Endothelial cell of umbilical vein (primary cell): ENCODE data around the gene PROM1. TPM values are rescaled to one million over a fixed set of nuclear protein-coding genes. Genes with fewer than 3 reads are reported as not detected.

ENCODE experiments used
- BruUV-seq: library from RNA; stranded (reverse); fragments of 400-500 nt; replicated peaks from 2 replicates; lab custom pipeline; 2021; lab: Mats Ljungman, UMichigan
- CTCF ChIA-PET: fragments of 300-600, 350-600 bp; sonication (Branson Sonifier 250); formaldehyde crosslinking; loops from one replicate; lab custom pipeline; 2021; ENCODE audit warnings: antibody characterized with exemption, inconsistent platforms; lab: Charles Lee
- POLR2A ChIA-PET: fragments of 300-600, 350-600 bp; sonication (Branson Sonifier 250); formaldehyde crosslinking; loops from one replicate; lab custom pipeline; 2021; ENCODE audit warnings: antibody characterized with exemption, inconsistent platforms; lab: Charles Lee
- DNase-seq: peaks from one replicate; pipeline ENCODE4 v3.0.0-alpha.2; 2011; ENCODE audit warnings: low read depth, low spot score
- FAIRE-seq: peaks from 2 replicates; lab custom pipeline; 2011; peaks lifted over from hg19 to GRCh38; lab: Jason Lieb, UNC
- H2AFZ ChIP-seq: 2 replicates; pipeline ENCODE4 v1.6.0; 2012; ENCODE audit warnings: low read depth, low read length, control low read depth, inconsistent platforms
- H3K27ac ChIP-seq: 2 replicates; pipeline ENCODE4 v1.5.1; 2011; ENCODE audit warnings: low read depth, mild to moderate bottlenecking, control low read depth, low read length, moderate library complexity; ENCODE audit not compliant: insufficient read depth
- H3K27me3 ChIP-seq, 2 experiments: 2 replicates each; pipeline versions ENCODE4 v1.6.0 to v1.6.1; 2011; ENCODE audit warnings: low read length in 2 of 2, mixed read lengths in 1 of 2; ENCODE audit not compliant: control insufficient read depth in 2 of 2, insufficient read depth in 2 of 2
- H3K36me3 ChIP-seq, 2 experiments: 2 replicates in 1 of 2; 3 replicates in 1 of 2; pipeline ENCODE4 v1.5.1; 2011; ENCODE audit warnings: low read length in 2 of 2, mild to moderate bottlenecking in 1 of 2, moderate library complexity in 1 of 2; ENCODE audit not compliant: control insufficient read depth in 2 of 2, insufficient read depth in 2 of 2; ENCODE audit errors: extremely low read depth in 1 of 2
- H3K4me1 ChIP-seq: 3 replicates; pipeline ENCODE4 v1.5.1; 2011; ENCODE audit warnings: mild to moderate bottlenecking, low read length; ENCODE audit not compliant: control insufficient read depth, insufficient read depth; ENCODE audit errors: extremely low read depth
- H3K4me2 ChIP-seq: 2 replicates; pipeline ENCODE4 v1.6.1; 2011; ENCODE audit warnings: low read length, control low read depth, mixed read lengths; ENCODE audit not compliant: insufficient read depth
- H3K4me3 ChIP-seq, 3 experiments: fragments of 200-600 bp in 1 of 3; sonication (generic), shearing (Covaris generic) in 1 of 3; replicated peaks in 1 of 3; 2 replicates each; pipeline ENCODE4 v1.5.1; 2011 to 2016; ENCODE audit warnings: control low read depth in 3 of 3, low read length in 3 of 3, mild to moderate bottlenecking in 2 of 3, inconsistent platforms in 1 of 3, low read depth in 1 of 3, moderate library complexity in 1 of 3; ENCODE audit not compliant: insufficient read depth in 1 of 3
- H3K79me2 ChIP-seq: 2 replicates; pipeline ENCODE4 v1.6.0; 2012; ENCODE audit warnings: low read length, inconsistent platforms; ENCODE audit not compliant: control insufficient read depth, insufficient read depth
- H3K9ac ChIP-seq: replicated peaks from 2 replicates; pipeline ENCODE3; 2011; ENCODE audit warnings: low read length, control low read depth; ENCODE audit not compliant: insufficient read depth; ENCODE audit errors: extremely low read depth
- H3K9me1 ChIP-seq: replicated peaks from 3 replicates; pipeline ENCODE4 v1.6.0; 2011; ENCODE audit warnings: mild to moderate bottlenecking, low read length; ENCODE audit not compliant: control insufficient read depth, insufficient read depth; ENCODE audit errors: extremely low read depth
- H3K9me3 ChIP-seq: replicated peaks from 2 replicates; pipeline ENCODE4 v1.5.1; 2012; ENCODE audit warnings: low read length, inconsistent platforms; ENCODE audit not compliant: control insufficient read depth, insufficient read depth
- H4K20me1 ChIP-seq: replicated peaks from 2 replicates; pipeline ENCODE3; 2011; ENCODE audit warnings: mild to moderate bottlenecking, low read length; ENCODE audit not compliant: control insufficient read depth, insufficient read depth; ENCODE audit errors: extremely low read depth
- CTCF ChIP-seq, 2 donors: IDR thresholded peaks; 1 replicate in 1 of 2; 2 replicates in 1 of 2; pipeline ENCODE4 v1.5.1; 2011; ENCODE audit warnings: low read length in 2 of 2, mild to moderate bottlenecking in 2 of 2, moderate library complexity in 2 of 2, control low read depth in 1 of 2, inconsistent platforms in 1 of 2, low read depth in 1 of 2; ENCODE audit not compliant: insufficient read depth in 1 of 2; ENCODE audit errors: extremely low read depth in 1 of 2
- EZH2 ChIP-seq: IDR thresholded peaks from 2 replicates; pipeline ENCODE4 v1.6.1; 2012; ENCODE audit warnings: borderline replicate concordance, low read depth, mild to moderate bottlenecking, moderate library complexity, low read length, inconsistent platforms; ENCODE audit not compliant: severe bottlenecking
- FOS ChIP-seq: IDR thresholded peaks from 2 replicates; pipeline ENCODE4 v1.6.1; 2011; ENCODE audit warnings: mild to moderate bottlenecking, low read length, moderate library complexity, borderline replicate concordance; ENCODE audit not compliant: insufficient read depth
- GATA2 ChIP-seq: IDR thresholded peaks from 2 replicates; pipeline ENCODE4 v1.7.0; 2011; ENCODE audit warnings: low read depth, mild to moderate bottlenecking, moderate library complexity, mixed read lengths, low read length; ENCODE audit not compliant: insufficient read length, insufficient read depth
- JUN ChIP-seq: IDR thresholded peaks from 2 replicates; pipeline ENCODE4 v1.6.1; 2011; ENCODE audit warnings: borderline replicate concordance, low read depth; ENCODE audit not compliant: insufficient read length, insufficient read depth
- MAX ChIP-seq: IDR thresholded peaks from 2 replicates; pipeline ENCODE4 v1.6.1; 2011; ENCODE audit not compliant: insufficient read depth, insufficient read length
- MYC ChIP-seq: IDR thresholded peaks from one replicate; pipeline ENCODE4 v1.6.1; 2011; ENCODE audit warnings: mild to moderate bottlenecking, low read depth, low read length
- POLR2A ChIP-seq: IDR thresholded peaks from 2 replicates; pipeline ENCODE4 v1.6.1; 2012; ENCODE audit warnings: low read depth, mild to moderate bottlenecking, control low read depth, low read length
- POLR2AphosphoS5 ChIP-seq: IDR thresholded peaks from 2 replicates; pipeline ENCODE4 v1.6.1; 2012; ENCODE audit warnings: low read depth, mild to moderate bottlenecking, control low read depth, low read length, moderate library complexity; ENCODE audit not compliant: insufficient read depth
- dilution Hi-C: fragments of 300-500 bp; cut with MboI; formaldehyde crosslinking; loops from one replicate; pipeline ENCODE4 v1.15.0; 2019; ENCODE audit warnings: low sequenced_read_pairs; ENCODE audit not compliant: extremely low pct_ligation_motif_present
- intact Hi-C: fragments of 100-400 bp; cut with micrococcal nuclease; formaldehyde crosslinking; loops from one replicate; pipeline ENCODE4 v1.10.0; 2022
- polyA plus RNA-seq, 4 experiments: library from polyadenylated mRNA; depleted of rRNA in 3 of 4; stranded (reverse) in 3 of 4; unstranded in 1 of 4; fragments of >200 nt; gene quantifications; 2 replicates each; pipeline versions ENCODE4 v1.2.1 to v1.2.3, GENCODE V29; 2011 to 2012; ENCODE audit warnings: missing spikeins in 1 of 4
- total RNA-seq: library from RNA; stranded (reverse); gene quantifications from 2 replicates; pipeline ENCODE4 v1.2.3, GENCODE V29; 2021

PROM1 gene
- total and polyA plus RNA-seq, 2 donors (not counting 3 experiments of a cell fraction or from before 2014, with no cell fraction given), result 0.36 to 1.7 TPM

DNA sequence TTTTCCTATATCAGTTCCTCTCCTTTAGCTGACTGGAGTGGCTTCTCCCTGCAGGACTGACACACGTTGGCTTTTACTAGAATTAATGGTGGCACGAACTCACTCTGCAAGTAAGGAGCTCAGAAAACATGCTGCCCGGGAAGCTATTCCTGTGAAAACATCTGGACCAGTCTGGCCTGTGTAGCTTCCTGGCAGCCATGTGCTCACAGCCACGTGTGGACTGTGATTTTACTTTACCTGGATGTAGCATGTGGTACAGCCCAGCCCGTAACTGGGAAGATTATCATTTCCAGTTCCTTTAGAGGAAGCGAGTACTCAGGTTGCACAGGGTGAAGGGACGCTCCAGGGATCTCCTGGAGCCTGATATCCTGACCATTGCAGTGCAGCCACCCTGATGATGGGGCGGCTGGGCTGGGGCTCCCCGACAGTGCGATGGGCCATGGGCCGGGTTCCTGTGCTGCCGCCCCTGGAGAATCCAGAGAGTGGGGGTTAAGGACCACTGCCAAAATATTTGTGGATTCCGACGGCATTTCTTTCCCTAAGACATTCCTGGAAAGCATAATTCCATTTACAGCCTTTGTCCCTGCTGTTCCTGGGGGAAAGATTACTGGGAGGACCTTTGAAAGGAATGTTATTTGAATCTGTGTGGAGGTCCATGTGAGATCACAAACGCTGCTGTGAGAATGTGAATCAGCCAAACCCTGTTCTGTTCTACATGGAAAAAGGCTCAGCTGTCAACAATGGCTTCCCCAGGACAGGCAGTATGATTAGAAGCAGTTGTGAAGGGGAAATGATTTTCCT is 35.0 kb downstream of the PROM1 start:
- H3K27ac ChIP-seq, result no peak overlapping the region
- H3K9me1 ChIP-seq, result no peaks in the 10 kb centered on the region
- POLR2A ChIA-PET, result no interaction called here
- dilution Hi-C loops, result no loop called here
- no peaks in the 10 kb centered on the region for H3K9me3 ChIP-seq
- no peak overlapping the region for H3K4me3 ChIP-seq
- no TSS peak for BruUV-seq
- intact Hi-C loops, result no loop called here
- no peak for TF ChIP-seq MYC
- TF ChIP-seq POLR2A, result no peak
- no peak for TF ChIP-seq POLR2AphosphoS5
- no peak for TF ChIP-seq MAX
- no peak for TF ChIP-seq GATA2
- no peak for TF ChIP-seq JUN
- TF ChIP-seq CTCF (IDR thresholded peaks at IDR 0.05; ENCODE audit: extremely low read depth in 1 of 2, insufficient read depth in 1 of 2, low read depth in 1 of 2, low read length in 2 of 2), result no peak
- TF ChIP-seq EZH2, result no peak
- no peak for TF ChIP-seq FOS
- FAIRE-seq (no peak), DNase-seq (no peak)
- no peaks in the 10 kb centered on the region for H3K4me1 ChIP-seq
- no peak overlapping the region for H3K4me2 ChIP-seq
- H2AFZ ChIP-seq, result no peak overlapping the region
- no peak overlapping the region for H3K9ac ChIP-seq
- peaks cover 0 to 3% of the 10 kb centered on the region in 2 experiments for H3K27me3 ChIP-seq
- CTCF ChIA-PET, result interaction anchor here (0.6 to 1.2 kb wide), 2 partner anchors 157 to 216 kb away, joined by 3 to 4 read pairs; no protein-coding TSS in a partner anchor
- no peaks in the 10 kb centered on the region for H3K36me3 ChIP-seq
- H4K20me1 ChIP-seq, result no peaks in the 10 kb centered on the region
- H3K79me2 ChIP-seq, result no peaks in the 10 kb centered on the region
